ENCODE results near the gene GSTA3.
"Not testable (repeated sequence)": the region's sequence is repeated elsewhere in the genome, so short reads cannot be mapped to it uniquely, and the experiment has no call there.

GSTA3 gene

GRCh38 chr6:52914516-52914915 is 5.0 kb upstream of the GSTA3 start:
- in situ Hi-C loops (cut with HindIII; ENCODE audit: low sequenced_read_pairs) = no loop called here

GRCh38 chr6:52910091-52910490 is 593 bp upstream of the GSTA3 start:
- in situ Hi-C loops (cut with HindIII; ENCODE audit: low sequenced_read_pairs) = no loop called here

- in situ Hi-C loops (cut with HindIII; ENCODE audit: low sequenced_read_pairs) = no loop called here
Observed at GRCh38 chr6:52909131-52909530, 367 bp downstream of the GSTA3 start.

GRCh38 chr6:52908526-52908925 is 972 bp downstream of the GSTA3 start:
- in situ Hi-C loops (cut with HindIII; ENCODE audit: low sequenced_read_pairs) = no loop called here

- in situ Hi-C loops (cut with HindIII; ENCODE audit: low sequenced_read_pairs) = no loop called here
Observed at GRCh38 chr6:52904562-52905279, 4.8 kb downstream of the GSTA3 start.

- in situ Hi-C loops (cut with HindIII; ENCODE audit: low sequenced_read_pairs) = no loop called here
Observed at GRCh38 chr6:52900536-52900935, 9.0 kb downstream of the GSTA3 start.

- in situ Hi-C loops (cut with HindIII; ENCODE audit: low sequenced_read_pairs) = not testable (repeated sequence)
Observed at GRCh38 chr6:52895790-52896189, 13.7 kb downstream of the GSTA3 start.

- in situ Hi-C loops (cut with HindIII; ENCODE audit: low sequenced_read_pairs) = no loop called here
Observed at GRCh38 chr6:52894285-52894684, 15.2 kb downstream of the GSTA3 start.

- in situ Hi-C loops (cut with HindIII; ENCODE audit: low sequenced_read_pairs) = no loop called here
Observed at GRCh38 chr6:52893803-52894202, 15.7 kb downstream of the GSTA3 start.

- in situ Hi-C loops (cut with HindIII; ENCODE audit: low sequenced_read_pairs) = no loop called here
Observed at GRCh38 chr6:52893221-52893620, 16.3 kb downstream of the GSTA3 start.

GRCh38 chr6:52890018-52890417 is 19.5 kb downstream of the GSTA3 start:
- in situ Hi-C loops (cut with HindIII; ENCODE audit: low sequenced_read_pairs) = no loop called here

- in situ Hi-C loops (cut with HindIII; ENCODE audit: low sequenced_read_pairs) = no loop called here
Observed at GRCh38 chr6:52887910-52888524, 21.5 kb downstream of the GSTA3 start.

GRCh38 chr6:52881996-52882841 is 27.3 kb downstream of the GSTA3 start:
- in situ Hi-C loops (cut with HindIII; ENCODE audit: low sequenced_read_pairs) = no loop called here

GRCh38 chr6:52881662-52881995 is 27.9 kb downstream of the GSTA3 start:
- in situ Hi-C loops (cut with HindIII; ENCODE audit: low sequenced_read_pairs) = no loop called here

- in situ Hi-C loops (cut with HindIII; ENCODE audit: low sequenced_read_pairs) = no loop called here
Observed at GRCh38 chr6:52877786-52878185, 31.7 kb downstream of the GSTA3 start.

- in situ Hi-C loops (cut with HindIII; ENCODE audit: low sequenced_read_pairs) = no loop called here
Observed at GRCh38 chr6:52877168-52877567, 32.3 kb downstream of the GSTA3 start.

GRCh38 chr6:52876056-52876787 is 33.3 kb downstream of the GSTA3 start:
- in situ Hi-C loops (cut with HindIII; ENCODE audit: low sequenced_read_pairs) = no loop called here

- in situ Hi-C loops (cut with HindIII; ENCODE audit: low sequenced_read_pairs) = no loop called here
Observed at GRCh38 chr6:52872031-52872430, 37.5 kb downstream of the GSTA3 start.

- in situ Hi-C loops (cut with HindIII; ENCODE audit: low sequenced_read_pairs) = no loop called here
Observed at GRCh38 chr6:52871621-52872020, 37.9 kb downstream of the GSTA3 start.

- in situ Hi-C loops (cut with HindIII; ENCODE audit: low sequenced_read_pairs) = not testable (repeated sequence)
Observed at GRCh38 chr6:52870335-52871091, 39.0 kb downstream of the GSTA3 start.
